ENCODE data around the gene MTRF1L.

MTRF1L gene

DNA sequence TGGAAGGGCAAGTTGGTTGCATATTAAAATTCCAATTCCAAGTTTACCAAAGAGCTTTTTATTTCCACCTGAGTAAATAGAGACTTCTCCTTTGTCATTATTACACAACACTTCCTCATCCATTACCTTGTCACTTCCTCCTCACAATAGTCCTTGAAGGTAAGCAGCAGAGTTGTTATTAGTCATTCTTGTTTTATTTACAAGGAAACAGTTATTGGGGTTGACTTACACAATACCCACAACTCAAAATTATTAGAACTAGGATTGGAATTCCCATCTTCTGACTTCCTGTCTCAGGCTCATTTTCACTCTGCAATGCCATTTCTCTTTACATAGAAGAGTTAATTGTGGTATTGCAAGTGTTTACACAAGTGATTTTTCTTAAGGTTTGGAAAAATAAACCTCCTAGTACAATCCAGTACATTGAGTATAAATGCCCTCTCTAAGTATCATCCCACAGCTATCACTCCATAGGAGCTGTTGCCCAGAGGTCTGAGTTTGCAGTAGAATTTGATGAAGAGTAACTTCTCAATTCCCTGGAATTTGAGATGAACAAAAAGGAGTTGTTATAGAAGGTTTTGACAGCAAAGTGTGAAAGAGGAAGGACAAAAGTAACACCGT is 28.9 kb upstream of the MTRF1L start:
- H3K27me3 ChIP-seq (ENCODE audit: insufficient read depth, poor library complexity, severe bottlenecking): peaks cover 3% of the 10 kb centered on the region
- H3K27ac ChIP-seq (replicated peaks): no peak overlapping the region

DNA sequence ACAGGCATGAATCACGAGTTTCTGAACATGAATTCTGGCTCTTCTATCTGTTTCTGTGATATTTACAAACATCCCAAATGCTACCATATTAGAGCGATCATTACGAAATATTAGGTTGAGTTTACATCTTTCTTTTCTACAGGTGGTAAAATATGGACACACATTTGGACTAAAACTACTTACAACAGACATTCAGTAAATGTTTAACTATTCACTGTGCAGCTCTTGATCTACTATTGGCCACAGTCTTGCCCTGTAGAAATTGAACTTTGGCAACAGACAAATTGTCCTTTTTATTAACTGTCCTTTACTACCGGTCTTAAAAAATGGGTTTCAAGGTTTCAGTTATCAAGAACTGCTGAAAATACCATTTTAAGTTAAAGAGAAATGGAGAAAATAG is 26.5 kb upstream of the MTRF1L start:
- DNase-seq (ENCODE audit: low read depth in 1 of 2, low spot score in 1 of 2): no peak
- Histone ChIP-seq H3K4me3 (replicated peaks; ENCODE audit: insufficient read depth, low read length) (no peak overlapping the region), H3K27ac (replicated peaks) (no peak overlapping the region), H3K27me3 (ENCODE audit: insufficient read depth, poor library complexity, severe bottlenecking) (peaks cover 3% of the 10 kb centered on the region)
- TF ChIP-seq GABPA (IDR thresholded peaks at IDR 0.05; ENCODE audit: low read depth) (no peak), POLR2AphosphoS5 (IDR thresholded peaks at IDR 0.05; ENCODE audit: low read depth) (no peak), SPI1 (IDR thresholded peaks at IDR 0.05; ENCODE audit: borderline replicate concordance, low read depth) (no peak)
- TF ChIP-seq, protein P1, sequence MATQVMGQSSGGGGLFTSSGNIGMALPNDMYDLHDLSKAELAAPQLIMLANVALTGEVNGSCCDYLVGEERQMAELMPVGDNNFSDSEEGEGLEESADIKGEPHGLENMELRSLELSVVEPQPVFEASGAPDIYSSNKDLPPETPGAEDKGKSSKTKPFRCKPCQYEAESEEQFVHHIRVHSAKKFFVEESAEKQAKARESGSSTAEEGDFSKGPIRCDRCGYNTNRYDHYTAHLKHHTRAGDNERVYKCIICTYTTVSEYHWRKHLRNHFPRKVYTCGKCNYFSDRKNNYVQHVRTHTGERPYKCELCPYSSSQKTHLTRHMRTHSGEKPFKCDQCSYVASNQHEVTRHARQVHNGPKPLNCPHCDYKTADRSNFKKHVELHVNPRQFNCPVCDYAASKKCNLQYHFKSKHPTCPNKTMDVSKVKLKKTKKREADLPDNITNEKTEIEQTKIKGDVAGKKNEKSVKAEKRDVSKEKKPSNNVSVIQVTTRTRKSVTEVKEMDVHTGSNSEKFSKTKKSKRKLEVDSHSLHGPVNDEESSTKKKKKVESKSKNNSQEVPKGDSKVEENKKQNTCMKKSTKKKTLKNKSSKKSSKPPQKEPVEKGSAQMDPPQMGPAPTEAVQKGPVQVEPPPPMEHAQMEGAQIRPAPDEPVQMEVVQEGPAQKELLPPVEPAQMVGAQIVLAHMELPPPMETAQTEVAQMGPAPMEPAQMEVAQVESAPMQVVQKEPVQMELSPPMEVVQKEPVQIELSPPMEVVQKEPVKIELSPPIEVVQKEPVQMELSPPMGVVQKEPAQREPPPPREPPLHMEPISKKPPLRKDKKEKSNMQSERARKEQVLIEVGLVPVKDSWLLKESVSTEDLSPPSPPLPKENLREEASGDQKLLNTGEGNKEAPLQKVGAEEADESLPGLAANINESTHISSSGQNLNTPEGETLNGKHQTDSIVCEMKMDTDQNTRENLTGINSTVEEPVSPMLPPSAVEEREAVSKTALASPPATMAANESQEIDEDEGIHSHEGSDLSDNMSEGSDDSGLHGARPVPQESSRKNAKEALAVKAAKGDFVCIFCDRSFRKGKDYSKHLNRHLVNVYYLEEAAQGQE (IDR thresholded peaks at IDR 0.05; ENCODE audit: insufficient replicate concordance, low read depth): no peak
- TF ChIP-seq, protein P2, sequence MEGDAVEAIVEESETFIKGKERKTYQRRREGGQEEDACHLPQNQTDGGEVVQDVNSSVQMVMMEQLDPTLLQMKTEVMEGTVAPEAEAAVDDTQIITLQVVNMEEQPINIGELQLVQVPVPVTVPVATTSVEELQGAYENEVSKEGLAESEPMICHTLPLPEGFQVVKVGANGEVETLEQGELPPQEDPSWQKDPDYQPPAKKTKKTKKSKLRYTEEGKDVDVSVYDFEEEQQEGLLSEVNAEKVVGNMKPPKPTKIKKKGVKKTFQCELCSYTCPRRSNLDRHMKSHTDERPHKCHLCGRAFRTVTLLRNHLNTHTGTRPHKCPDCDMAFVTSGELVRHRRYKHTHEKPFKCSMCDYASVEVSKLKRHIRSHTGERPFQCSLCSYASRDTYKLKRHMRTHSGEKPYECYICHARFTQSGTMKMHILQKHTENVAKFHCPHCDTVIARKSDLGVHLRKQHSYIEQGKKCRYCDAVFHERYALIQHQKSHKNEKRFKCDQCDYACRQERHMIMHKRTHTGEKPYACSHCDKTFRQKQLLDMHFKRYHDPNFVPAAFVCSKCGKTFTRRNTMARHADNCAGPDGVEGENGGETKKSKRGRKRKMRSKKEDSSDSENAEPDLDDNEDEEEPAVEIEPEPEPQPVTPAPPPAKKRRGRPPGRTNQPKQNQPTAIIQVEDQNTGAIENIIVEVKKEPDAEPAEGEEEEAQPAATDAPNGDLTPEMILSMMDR (IDR thresholded peaks at IDR 0.05; ENCODE audit: insufficient read depth, low read length): no peak

More for the DNA sequence above, 28.9 kb upstream of the MTRF1L start:
- H3K4me3 ChIP-seq (replicated peaks; ENCODE audit: insufficient read depth, low read length): no peak overlapping the region
- no peak for DNase-seq (ENCODE audit: low read depth in 1 of 2, low spot score in 1 of 2)
- TF ChIP-seq GABPA (IDR thresholded peaks at IDR 0.05; ENCODE audit: low read depth) (no peak), POLR2AphosphoS5 (IDR thresholded peaks at IDR 0.05; ENCODE audit: low read depth) (no peak), SPI1 (IDR thresholded peaks at IDR 0.05; ENCODE audit: borderline replicate concordance, low read depth) (no peak)
- TF ChIP-seq, protein P1 (IDR thresholded peaks at IDR 0.05; ENCODE audit: insufficient replicate concordance, low read depth): no peak
- TF ChIP-seq, protein P2 (IDR thresholded peaks at IDR 0.05; ENCODE audit: insufficient read depth, low read length): no peak

DNA sequence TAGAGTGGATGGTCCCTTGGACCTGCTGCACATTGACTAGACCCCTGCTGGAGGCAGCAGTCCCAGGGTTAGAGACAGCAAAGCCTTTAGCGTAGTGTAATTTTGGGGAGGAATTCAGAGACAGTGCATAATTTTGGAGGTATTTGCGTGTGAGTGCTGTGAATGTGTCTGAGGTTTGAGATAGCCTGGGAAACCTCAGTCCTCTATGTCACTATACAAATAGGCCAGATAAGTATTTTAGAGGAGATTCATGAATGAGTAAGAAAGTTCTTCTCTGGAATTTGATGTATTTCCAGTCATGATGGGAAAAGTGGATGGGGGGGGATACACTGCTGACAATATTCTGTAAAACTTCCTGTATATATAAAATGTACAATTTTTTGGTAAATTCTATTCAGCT is 25.8 kb upstream of the MTRF1L start:
- DNase-seq (ENCODE audit: low read depth in 1 of 2, low spot score in 1 of 2): no peak
- no peak overlapping the region for H3K27ac ChIP-seq (replicated peaks)
- TF ChIP-seq SPI1 (IDR thresholded peaks at IDR 0.05; ENCODE audit: borderline replicate concordance, low read depth) (no peak), POLR2AphosphoS5 (IDR thresholded peaks at IDR 0.05; ENCODE audit: low read depth) (no peak), GABPA (IDR thresholded peaks at IDR 0.05; ENCODE audit: low read depth) (no peak)
- TF ChIP-seq, protein P2 (IDR thresholded peaks at IDR 0.05; ENCODE audit: insufficient read depth, low read length): no peak
- TF ChIP-seq, protein P1 (IDR thresholded peaks at IDR 0.05; ENCODE audit: insufficient replicate concordance, low read depth): no peak
- H3K27me3 ChIP-seq (ENCODE audit: insufficient read depth, poor library complexity, severe bottlenecking): peaks cover 6% of the 10 kb centered on the region
- no peak overlapping the region for H3K4me3 ChIP-seq (replicated peaks; ENCODE audit: insufficient read depth, low read length)
